ENCODE measurements around the gene CATSPERE. TPM values are rescaled to one million over a fixed set of nuclear protein-coding genes. Genes with fewer than 3 reads are reported as not detected.

CATSPERE gene
- total and polyA plus RNA-seq, 2 of the 8 experiments (the other 6 are each of a cell fraction or from before 2014, with no cell fraction given), result 0.05 to 0.45 TPM

DNA sequence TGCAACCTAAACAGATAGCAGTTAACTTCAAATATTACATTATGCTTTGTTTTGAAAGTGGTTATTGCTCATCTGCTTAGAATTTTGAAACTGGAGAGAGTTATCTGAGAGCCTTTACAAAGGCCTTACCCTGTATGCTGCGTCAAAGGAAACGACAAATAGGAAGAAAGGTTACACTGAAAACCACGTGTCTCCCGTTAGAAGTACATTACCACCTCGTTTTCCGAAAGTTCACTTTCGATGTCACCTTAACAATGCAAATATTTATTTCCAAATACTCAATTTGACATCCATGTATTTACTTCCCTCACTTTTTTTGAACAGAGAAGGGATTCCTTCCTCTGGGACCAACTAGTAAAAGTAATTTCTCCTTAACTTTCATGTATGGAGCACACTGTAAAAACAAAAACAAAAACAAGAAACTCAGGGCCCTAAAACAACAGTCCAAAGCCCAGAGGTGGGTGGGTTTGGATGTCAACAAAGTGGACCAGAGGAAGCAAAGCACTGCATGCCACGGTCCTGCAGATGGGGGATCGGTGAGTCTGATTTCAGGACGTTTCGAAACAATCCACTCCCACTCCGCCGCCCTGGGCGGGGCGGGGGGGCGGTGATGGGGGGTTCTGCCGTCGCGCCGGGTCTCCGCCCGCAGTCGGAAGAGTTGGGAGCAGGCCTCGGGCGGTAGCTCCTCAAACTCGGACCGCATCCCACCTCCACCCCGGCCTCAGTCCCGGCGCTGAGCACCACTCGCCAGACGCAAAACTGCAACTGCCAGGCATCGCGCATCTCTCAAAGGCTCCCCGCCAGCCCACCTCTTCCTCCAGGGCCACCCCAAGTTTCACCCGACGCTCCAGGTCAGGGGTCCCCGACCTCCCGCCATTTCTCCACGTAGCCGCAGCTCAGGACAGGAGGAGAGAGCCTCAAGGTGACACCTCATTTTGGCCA lies 10.2 kb upstream of the CATSPERE start:
- Histone ChIP-seq H3K36me3 (ENCODE audit: control insufficient read depth in 2 of 4, insufficient read depth in 4 of 4, low read length in 3 of 4) (peaks cover 0 to 14% (median 0%) of the 10 kb centered on the region in 4 experiments; a peak in 1 of 8 replicates), H3K4me2 (ENCODE audit: insufficient read depth in 1 of 2, low read depth in 2 of 2, low read length in 2 of 2) (peak overlapping the region; percentile 71 to 74)
- TF ChIP-seq POLR2A (IDR thresholded peaks at IDR 0.05; ENCODE audit: control extremely low read depth in 1 of 2, low read depth in 2 of 2, low read length in 2 of 2), result no peak
- no peak for TF ChIP-seq NANOG (IDR thresholded peaks at IDR 0.05; ENCODE audit: insufficient read depth, low read depth, low read length, poor library complexity, severe bottlenecking)
- no peak for TF ChIP-seq TAF7 (optimal IDR thresholded peaks at IDR 0.05; ENCODE audit: borderline replicate concordance, low read depth, low read length)
- TF ChIP-seq SAP30 (IDR thresholded peaks at IDR 0.05; ENCODE audit: insufficient read depth, insufficient replicate concordance, low read length), result peak; percentile 68
- peak; percentile 74 for TF ChIP-seq YY1 (IDR thresholded peaks at IDR 0.05; ENCODE audit: low read depth, low read length)
- no peak for TF ChIP-seq EP300 (IDR thresholded peaks at IDR 0.05; ENCODE audit: borderline replicate concordance in 1 of 2, low read depth in 2 of 2, low read length in 2 of 2)
- no peak for TF ChIP-seq SUZ12 (IDR thresholded peaks at IDR 0.05; ENCODE audit: low read length)
- TF ChIP-seq SIRT6 (IDR thresholded peaks at IDR 0.05; ENCODE audit: low read length), result no peak
- 0 out of 4 replicates have a peak, but pooled peaks of 1 of the 2 experiments have one; percentile 23 for TF ChIP-seq HDAC2 (IDR thresholded peaks at IDR 0.05; ENCODE audit: borderline replicate concordance in 1 of 2, low read depth in 2 of 2, low read length in 2 of 2)
- peak; percentile 82 for TF ChIP-seq ASH2L (IDR thresholded peaks at IDR 0.05; ENCODE audit: low read length)

More for the DNA sequence above, 10.2 kb upstream of the CATSPERE start:
- Histone ChIP-seq H3K14ac (ENCODE audit: insufficient read length) (no peak overlapping the region), H2BK5ac (ENCODE audit: low read depth, low read length) (peak overlapping the region; percentile 93), H3K4ac (replicated peaks; ENCODE audit: insufficient read length, low read depth, low read length) (peak overlapping the region; percentile 44), H2BK15ac (ENCODE audit: low read length) (no peak overlapping the region), H3K18ac (ENCODE audit: extremely low read depth, low read length) (peak overlapping the region; percentile 86), H2BK20ac (ENCODE audit: low read length) (no peak overlapping the region), H3K27ac (ENCODE audit: low read depth, low read length) (peak overlapping the region; percentile 70), H3K27me3 (replicated peaks in 1 of 4; ENCODE audit: control insufficient read depth in 3 of 4, extremely low read depth in 1 of 4, insufficient read depth in 3 of 4, low read length in 3 of 4) (no peaks in the 10 kb centered on the region), H3K79me2 (ENCODE audit: control insufficient read depth in 1 of 2, insufficient read depth in 2 of 2, low read length in 2 of 2) (peaks cover 5 to 54% of the 10 kb centered on the region in 2 experiments), H2AK5ac (ENCODE audit: low read depth, low read length) (no peak overlapping the region; the same call in 1 of the 2 replicates), H4K8ac (ENCODE audit: extremely low read depth, insufficient read depth, low read length) (peak overlapping the region; percentile 86), H3K23ac (ENCODE audit: insufficient read length) (no peak overlapping the region), H3K56ac (replicated peaks; ENCODE audit: insufficient read length, low read depth, low read length) (peak overlapping the region; percentile 85), H3K79me1 (ENCODE audit: low read depth, low read length) (no peaks in the 10 kb centered on the region), H2BK120ac (replicated peaks; ENCODE audit: low read depth, low read length) (no peak overlapping the region), H4K5ac (ENCODE audit: insufficient read length, low read depth, low read length) (peak overlapping the region; percentile 90), H3K4me1 (replicated peaks in 1 of 4; ENCODE audit: control insufficient read depth in 3 of 4, insufficient read depth in 4 of 4, low read length in 3 of 4) (peaks cover 2 to 30% (median 22%) of the 10 kb centered on the region in 4 experiments; a peak in 4 of 7 replicates), H3K9ac (replicated peaks in 1 of 4; ENCODE audit: extremely low read depth in 1 of 4, low read depth in 3 of 4, low read length in 3 of 4) (peak overlapping the region; percentile 79 to 96 (median 80)), H3K23me2 (ENCODE audit: low read depth, low read length) (peaks cover 2% of the 10 kb centered on the region; the same call in 1 of the 2 replicates), H4K91ac (replicated peaks; ENCODE audit: insufficient read length, low read length) (no peak overlapping the region), H3K4me3 (ENCODE audit: extremely low read depth in 1 of 4, insufficient read depth in 2 of 4, low read depth in 3 of 4, low read length in 4 of 4) (peak overlapping the region; percentile 87 to 94 (median 89)), H2AFZ (ENCODE audit: low read length) (no peak overlapping the region), H4K20me1 (replicated peaks in 1 of 2; ENCODE audit: control insufficient read depth in 1 of 2, insufficient read depth in 2 of 2, low read length in 2 of 2) (peaks cover 0 to 3% of the 10 kb centered on the region in 2 experiments), H3K9me3 (ENCODE audit: insufficient read depth in 2 of 2, low read depth in 1 of 2, low read length in 1 of 2) (no peaks in the 10 kb centered on the region), H2BK12ac (ENCODE audit: low read depth, low read length) (no peak overlapping the region)
- 4% methylated on average over 41 of the region's 41 CpGs; no CpG with 5 or more reads in 1 of the 2 experiments for WGBS, 2 experiments (ENCODE audit: extremely low coverage in 1 of 2, insufficient coverage in 1 of 2, insufficient read length in 1 of 2, insufficient replicate concordance in 2 of 2, low coverage in 1 of 2, low lambda C conversion rate in 2 of 2, missing lambda C conversion rate in 1 of 2)
- DNase-seq (ENCODE audit: low read depth in 1 of 2, low spot score in 2 of 2) (no peak), FAIRE-seq (no peak)
- ChIA-PET CTCF (ENCODE audit: partially characterized antibody) (interaction anchor here (0.7 to 1.0 kb wide), 2 partner anchors 37 to 62 kb away, joined by 3 to 4 read pairs; no protein-coding TSS in a partner anchor), POLR2A (ENCODE audit: partially characterized antibody) (interaction anchor here (0.7 to 2.1 kb wide), 8 partner anchors 9 to 201 kb away, joined by 3 to 11 read pairs (median 4); partner anchors contain the start of gene CATSPERE)
